ENCODE measurements around the gene NADSYN1.

NADSYN1 gene

DNA sequence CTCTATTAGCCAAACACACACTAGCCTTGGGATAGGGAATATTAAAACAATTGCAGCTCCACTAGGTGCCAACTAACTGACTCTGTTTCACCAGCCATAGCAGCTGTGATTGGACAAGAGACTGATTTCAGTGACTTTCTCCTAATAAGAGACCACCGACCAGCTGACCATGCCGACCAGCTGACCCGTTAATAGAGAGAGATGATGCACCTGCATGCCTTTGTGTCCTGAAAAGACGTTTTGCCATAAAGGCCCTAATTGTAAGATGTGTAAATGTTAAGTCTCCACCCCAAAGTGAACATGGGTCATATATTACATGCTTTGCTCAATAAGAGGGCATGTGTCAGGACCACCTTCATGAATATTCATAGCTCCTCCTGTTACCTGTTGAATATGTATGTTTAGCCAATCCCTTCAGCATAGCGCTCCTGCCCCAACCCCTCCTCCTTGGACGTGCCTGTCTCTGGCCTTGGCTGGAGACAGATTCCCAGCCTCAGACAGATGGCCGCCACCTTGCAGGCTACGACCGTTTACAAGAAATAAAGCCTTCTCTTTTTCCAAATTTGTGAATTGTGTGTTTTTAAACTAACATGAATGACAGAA, 1.3 kb upstream of the NADSYN1 start:
- no peak for DNase-seq (ENCODE audit: low read depth in 2 of 2)

DNA sequence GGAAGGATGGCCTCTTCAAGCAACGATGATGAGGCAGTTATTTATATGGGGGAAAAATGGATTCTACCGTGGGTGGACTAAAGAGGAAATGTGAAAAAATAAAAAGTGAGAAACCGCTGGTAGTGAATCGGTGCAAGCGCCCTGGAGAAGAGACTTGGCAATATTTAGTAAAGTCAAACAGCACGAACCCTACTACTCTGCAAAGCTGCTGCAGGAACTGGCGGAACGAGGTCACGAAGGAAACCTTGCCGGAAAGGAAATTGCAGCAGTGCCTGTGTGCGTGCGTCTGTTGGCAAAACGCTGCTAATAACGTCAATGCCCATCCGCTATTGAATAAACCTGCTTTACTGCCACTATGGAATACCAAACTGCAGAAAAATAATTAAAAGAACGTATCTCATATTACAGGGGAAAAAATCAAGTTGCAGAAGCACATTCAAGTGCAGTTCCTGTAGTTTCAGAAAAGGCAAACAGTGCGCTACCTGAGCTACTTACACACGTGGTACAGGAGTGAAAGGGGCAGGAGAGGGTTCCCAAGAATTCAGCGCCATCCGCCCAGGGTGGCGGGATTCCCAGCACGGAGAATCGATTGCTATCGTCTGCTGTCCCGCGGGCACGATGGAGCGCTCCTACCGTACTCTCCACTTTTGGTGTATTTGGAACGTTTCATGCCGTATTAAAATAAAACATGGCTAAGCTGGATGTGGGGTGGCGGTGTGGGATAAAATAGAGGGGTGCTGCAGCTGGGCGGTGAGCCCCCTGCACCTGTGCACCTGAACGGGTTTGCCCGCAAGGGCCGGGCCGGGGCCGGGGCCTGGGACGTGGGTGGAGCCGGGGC, 585 bp upstream of the NADSYN1 start:
- DNase-seq (ENCODE audit: low read depth in 2 of 2), result peak in 1 of 2 donors; percentile 28

DNA sequence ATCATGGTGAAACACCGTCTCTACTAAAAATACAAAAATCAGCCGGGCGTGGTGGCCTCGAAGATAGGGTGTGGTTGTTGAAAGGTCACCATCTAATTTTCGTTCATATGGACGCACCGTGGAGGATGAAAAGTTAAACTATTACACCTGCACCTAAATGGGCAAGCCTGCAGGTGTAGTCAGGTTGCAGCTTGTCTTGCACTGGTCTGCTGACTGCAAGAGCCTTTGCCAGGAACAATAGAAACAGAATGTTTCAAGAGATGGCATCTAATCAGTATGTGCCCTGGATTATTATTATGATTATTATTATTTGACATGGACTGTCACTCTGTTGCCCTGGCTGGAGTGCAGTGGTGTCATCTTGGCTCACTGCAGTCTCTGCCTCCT, 908 bp downstream of the NADSYN1 start:
- DNase-seq (ENCODE audit: low read depth in 2 of 2), result no peak

DNA sequence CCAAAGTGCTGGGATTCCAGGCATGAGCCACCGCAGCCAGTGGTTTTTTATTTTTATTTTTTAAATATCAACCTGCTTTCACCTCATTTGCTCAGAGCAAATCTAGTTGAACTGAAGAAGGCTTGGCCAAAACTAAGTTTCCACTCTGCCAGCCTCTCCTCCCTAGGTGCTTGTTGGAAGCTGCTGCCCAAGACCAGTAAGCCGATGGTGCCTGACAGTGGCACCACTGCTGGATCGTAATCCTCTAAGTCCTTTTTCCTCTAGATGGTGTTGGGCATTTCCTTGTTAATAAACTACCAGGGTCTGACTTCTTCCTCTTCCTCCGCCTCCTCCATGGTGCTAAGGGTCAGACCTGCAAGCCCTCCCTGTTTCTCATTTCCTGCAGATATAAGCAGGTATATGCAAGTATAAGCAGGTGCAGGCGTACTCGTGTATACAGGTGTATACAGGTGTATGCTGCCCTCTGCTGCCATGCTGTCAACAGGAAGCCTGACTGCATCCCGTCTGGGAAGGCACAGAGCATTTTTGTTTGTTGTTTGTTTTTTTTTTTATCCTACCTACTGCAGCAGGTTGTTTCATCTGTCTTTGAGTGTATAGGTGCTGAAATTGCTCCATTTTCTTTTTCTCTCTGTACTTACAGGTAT, 1.6 kb downstream of the NADSYN1 start:
- DNase-seq (ENCODE audit: low read depth in 2 of 2), result no peak

DNA sequence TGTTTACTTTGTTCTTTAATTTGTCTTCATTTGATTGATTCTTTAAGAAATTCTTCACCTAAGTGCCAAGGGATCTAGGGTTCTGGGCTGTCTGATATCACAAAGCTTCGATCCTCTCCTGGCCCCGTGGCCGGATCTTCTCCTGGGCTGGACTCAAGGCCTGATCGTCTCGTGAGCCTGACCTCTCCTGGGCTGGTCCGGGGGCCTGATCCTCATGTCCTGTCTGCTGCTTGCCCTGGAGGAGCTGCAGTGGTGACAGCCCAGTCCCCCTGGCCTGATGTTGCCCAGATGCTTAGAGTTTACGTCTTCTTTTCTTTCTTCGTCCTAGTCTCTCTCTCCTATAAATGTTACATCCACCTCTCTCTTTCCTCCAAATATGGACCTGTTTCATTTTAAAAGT, 3.3 kb downstream of the NADSYN1 start:
- no peak for DNase-seq (ENCODE audit: low read depth in 2 of 2)

DNA sequence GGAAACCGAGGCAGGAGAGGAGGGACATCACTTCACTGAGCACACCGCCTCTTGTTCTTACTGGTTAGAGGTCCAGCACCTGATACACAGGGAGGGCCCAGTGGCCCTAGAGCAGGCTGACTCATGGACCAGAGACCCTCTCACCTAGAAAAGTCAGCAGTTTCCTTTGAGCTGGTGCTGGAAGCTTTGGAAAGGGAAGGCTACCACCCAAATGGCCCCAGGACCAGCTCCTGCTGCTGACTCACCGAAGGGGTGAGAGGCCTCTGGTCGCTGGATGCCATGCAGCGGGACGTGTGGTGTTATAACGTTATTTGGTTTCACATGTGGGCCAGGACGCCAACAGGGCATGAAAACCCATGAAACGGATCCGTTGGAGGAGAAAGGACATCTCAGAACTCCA, 3.8 kb downstream of the NADSYN1 start:
- DNase-seq (ENCODE audit: low read depth in 2 of 2), result no peak

DNA sequence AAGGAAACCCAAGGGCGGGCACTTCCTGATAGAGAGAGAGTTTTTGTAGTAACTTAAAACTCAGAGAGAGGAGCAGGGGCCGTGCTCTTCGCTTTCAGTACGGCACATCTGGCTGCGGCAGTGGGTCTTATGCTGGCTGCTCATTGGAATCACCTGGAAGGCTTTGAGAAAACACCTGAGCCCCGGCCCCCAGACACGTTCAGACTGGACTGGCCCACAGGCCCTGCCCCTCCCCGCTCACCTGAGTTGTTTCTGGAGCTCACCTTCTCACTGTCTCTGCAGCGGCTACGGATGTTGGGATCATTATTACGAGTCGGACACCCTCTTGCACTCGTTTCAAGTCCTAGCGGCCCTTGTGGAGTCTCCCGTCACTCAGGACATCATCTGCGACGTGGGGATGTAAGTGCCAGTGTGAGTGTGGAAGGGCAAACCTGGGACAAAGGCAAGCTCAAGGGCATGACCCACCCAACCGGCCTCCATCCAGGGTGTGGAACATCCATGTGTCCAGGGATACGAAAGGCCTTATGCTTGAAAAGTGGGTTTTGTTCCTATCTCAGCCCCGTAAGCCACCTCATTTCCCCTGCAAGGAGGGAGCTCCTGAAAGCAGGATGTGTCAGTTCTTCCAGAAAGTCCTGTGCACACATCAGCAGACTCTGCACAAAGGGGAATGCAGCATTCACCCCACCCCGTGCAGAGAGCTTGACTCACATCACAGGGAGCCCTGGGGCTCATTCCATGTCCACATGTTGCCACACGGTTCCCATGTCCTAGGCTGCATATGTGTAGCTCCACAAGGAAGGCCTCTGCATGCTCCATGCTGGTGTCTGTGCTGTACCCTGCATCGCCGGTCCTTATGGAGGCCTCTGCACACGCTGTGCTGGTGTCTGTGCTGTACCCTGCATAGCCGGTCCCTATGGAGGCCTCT, 5.4 kb downstream of the NADSYN1 start:
- DNase-seq (ENCODE audit: low read depth in 2 of 2), result no peak

DNA sequence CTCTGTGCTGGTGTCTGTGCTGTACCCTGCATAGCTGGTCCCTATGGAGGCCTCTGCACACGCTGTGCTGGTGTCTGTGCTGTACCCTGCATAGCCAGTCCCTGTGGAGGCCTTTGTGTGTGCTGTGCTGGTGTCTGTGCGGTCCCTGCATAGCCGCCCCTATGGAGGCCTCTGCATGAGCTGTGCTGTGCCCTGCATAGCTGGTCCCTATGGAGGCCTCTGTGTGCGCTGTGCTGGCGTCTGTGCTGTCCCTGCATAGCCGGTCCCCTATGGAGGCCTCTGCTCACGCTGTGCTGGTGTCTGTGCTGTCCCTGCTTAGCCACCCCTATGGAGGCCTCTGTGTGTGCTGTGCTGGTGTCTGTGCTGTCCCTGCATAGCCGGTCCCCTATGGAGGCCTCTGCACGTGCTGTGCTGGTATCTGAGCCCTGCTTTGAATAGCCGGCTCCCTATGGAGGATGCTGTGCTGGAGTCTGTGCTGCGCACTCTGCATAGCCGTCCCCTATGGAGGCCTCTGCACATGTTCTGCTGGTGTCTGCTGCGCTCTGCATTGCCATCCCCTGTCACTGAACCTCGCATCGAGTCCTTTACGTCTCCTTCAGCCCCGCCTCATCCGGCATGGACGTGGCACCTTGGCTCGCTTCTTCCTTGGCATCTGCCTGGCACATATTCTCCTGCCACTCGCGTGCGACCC, 6.2 kb downstream of the NADSYN1 start:
- DNase-seq (ENCODE audit: low read depth in 2 of 2), result no peak

DNA sequence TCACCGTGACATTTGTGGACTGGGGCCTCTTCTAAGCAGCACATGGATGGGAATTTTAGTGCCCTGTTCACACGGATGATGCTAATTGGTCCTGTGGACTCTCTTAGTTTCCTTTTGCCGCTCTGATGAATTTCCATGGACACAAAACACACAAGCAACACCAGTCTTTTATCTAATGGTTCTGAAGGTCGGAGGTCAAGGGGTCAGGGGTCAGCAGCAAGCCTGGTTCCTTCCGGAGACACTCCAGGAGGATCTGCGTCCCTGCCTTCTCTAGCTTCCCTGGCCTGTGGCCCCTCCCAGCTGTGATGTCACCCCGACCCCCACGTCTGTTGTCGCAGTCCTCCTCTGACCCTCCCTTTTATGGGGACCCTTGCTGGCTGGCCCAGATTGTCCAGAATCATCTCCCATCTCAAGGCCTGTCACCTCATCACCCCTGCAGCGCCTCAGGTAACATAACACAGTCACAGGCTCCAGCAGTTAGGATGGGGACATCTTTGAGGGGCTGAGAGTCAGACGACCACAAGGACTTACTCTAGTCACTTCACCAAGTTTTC, 6.8 kb downstream of the NADSYN1 start:
- no peak for DNase-seq (ENCODE audit: low read depth in 2 of 2)

DNA sequence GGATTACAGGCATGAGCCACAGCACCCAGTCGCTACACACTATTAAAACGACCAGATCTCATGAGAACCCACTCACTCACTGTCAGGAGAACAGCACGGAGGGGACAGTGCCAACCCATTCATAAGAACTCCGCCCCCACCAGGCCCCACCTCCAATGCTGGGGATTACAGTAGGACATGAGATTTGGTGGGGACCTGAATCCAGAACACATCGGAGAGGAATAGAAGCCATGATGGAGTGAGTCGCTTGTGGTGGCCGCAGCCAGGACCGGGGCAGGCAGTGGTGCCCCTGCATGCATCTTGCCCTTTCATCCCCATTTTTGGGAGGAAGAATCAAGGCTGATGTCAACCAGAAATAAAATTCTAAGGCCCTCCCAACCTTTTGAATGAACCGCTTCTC, 8.7 kb downstream of the NADSYN1 start:
- DNase-seq (ENCODE audit: low read depth in 2 of 2), result no peak

DNA sequence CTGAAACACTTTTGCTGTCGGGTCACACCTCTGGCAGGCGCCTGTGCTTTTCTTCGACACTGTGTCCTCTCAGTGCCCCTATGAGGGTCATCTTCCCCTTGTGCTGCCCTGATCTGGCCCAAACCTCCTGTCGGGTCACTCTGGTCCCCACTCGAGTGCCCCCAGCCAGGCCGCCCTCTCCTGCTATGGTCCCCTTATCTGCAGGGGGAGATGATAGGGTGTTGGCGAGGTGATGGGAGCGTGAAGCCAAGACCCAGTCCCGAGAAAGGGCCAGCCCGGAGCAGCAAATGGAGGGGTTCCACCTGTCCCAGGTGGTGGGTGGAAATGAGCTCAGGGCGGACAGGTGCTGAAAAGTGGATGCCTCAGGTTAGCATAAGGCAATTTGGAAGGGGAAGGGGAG, 9.7 kb downstream of the NADSYN1 start:
- DNase-seq (ENCODE audit: low read depth in 2 of 2), result no peak

DNA sequence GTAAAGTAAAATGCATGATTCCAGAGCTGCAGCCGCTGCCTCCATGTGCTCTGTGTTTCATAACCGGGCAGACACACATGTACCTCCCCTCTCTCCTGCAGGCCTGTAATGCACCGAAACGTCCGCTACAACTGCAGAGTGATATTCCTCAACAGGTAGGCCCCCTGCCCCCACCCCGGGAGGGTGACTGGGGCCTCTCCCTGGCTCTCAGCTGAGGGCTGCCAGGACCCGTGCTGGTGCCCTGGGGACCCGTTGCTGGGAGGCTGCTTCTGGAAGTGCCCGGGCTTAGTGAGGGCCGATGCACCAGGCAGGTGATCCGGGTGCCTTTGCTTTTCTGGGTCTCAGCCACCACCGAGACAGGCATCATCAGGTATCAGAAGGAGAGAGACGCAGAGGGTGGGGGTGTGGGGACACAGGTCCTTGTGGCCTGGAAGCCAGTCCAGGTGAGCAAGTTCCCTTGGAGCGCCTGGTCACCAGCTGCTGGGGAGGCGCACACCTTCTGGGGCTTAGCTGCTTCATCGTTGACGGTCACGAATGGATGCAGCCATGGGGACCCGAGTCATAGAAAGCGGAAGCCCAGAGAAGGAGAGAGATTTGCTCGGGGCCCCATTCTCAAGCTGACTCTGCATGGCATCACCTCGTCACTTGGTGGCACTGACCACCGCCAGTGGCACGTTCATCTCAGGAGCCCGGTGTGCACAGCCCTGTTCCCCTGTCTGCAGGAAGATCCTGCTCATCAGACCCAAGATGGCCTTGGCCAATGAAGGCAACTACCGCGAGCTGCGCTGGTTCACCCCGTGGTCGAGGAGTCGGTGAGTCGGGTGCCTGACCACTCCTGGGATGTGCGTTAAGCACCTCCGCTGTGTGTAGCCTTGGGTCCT, 10.6 kb downstream of the NADSYN1 start:
- no peak for DNase-seq (ENCODE audit: low read depth in 2 of 2)

DNA sequence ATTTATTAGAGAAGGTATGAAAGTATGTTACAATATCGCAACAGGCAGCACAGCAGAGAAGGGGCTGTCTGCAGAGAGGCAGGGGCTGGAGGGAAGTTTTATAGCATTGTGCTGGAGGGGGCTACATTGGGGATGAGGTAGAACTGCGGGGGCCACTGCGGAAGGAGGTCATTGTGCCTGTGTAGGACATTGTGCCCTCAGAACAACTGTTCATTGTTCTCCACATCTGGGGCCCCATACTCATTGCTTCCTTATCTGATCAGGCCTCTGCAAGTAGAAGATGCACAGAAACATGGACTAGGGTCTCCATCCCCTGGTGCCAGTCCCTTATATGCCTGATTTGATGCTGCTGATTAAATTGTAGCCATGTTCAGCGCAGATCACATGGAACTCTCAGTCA, 12.1 kb downstream of the NADSYN1 start:
- DNase-seq (ENCODE audit: low read depth in 2 of 2), result no peak

DNA sequence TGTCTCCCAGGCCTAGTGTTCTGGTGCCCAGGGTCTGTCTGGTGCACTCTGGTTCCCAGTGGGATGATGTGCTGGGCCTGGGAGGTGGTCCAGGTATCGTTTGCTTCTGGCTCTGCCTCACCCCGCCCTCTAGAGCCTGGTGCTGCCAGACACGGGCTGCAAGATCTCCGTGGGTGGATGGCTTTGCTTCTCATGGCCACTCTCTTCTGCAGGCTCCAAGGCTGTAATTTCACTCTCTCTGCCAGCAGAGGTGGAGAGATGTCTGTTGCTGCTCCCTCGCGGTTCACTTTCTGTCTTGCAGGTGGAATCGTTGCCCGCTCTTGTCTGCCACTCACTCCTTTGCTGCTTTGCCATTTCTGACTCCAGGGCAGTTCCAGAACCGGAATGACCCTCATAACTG, 13.4 kb downstream of the NADSYN1 start:
- DNase-seq (ENCODE audit: low read depth in 2 of 2), result no peak

DNA sequence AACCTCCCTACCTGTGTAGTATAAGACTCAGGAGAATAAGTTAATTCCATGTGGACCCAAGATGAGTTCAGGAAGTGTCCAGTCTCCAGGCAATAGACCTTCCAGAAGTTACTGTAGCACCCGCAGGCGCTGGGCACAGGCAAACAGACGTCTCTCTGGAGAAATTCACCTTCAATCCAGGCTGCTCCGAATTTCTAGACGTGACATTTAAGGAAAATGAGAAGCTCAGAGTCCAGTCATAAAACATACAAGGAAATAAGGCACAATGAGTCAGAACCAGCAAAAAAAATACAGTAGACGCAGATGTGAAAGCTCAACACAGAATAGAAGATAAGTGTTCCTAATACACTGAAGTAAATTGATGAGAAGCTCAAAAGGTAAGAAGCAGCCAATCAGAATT, 14.2 kb downstream of the NADSYN1 start:
- no peak for DNase-seq (ENCODE audit: low read depth in 2 of 2)

DNA sequence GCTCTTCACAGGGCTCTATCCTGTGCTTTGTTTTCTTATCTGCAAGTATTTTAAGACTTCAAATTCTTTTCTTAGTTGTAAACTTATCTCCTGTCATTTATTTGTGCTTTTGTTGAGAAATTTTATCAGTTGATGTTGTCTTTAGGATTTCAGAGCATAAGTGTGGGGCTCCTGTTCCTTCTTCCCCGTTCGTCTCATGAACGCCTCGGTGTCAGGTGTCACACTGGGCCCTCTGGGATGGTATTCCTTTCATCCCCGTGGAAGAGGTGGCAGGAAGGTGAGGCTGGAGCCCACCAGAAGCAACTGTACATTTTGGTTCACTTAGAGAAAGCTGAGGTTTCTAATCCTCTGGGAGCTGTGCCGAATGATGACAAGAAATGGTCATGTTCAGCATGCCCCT, 17.9 kb downstream of the NADSYN1 start:
- no peak for DNase-seq (ENCODE audit: low read depth in 2 of 2)

DNA sequence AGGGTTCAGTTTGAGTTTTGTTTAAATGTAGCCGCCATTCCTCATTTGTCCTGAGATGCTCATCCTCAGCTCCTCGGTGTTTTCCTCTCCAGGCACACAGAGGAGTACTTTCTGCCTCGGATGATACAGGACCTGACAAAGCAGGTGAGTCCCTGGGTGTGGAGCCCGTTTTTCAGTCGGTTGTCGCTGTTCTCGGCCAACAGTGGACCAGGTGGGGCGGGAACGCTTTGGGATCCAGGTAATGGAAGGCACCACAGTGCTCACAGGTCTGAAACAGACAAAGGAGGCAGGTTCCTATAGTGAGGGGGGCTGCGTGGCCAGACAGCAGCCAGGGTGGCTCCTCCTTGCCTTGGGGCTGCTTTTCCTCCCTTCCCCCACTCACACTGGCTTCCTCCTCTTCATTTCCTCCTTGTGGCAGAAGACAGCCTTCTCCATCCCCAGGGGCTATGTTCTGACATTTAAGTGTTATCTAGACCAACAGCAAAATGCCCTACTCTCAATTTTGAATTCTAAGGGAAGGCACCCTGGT, 19.4 kb downstream of the NADSYN1 start:
- DNase-seq (ENCODE audit: low read depth in 2 of 2), result no peak

DNA sequence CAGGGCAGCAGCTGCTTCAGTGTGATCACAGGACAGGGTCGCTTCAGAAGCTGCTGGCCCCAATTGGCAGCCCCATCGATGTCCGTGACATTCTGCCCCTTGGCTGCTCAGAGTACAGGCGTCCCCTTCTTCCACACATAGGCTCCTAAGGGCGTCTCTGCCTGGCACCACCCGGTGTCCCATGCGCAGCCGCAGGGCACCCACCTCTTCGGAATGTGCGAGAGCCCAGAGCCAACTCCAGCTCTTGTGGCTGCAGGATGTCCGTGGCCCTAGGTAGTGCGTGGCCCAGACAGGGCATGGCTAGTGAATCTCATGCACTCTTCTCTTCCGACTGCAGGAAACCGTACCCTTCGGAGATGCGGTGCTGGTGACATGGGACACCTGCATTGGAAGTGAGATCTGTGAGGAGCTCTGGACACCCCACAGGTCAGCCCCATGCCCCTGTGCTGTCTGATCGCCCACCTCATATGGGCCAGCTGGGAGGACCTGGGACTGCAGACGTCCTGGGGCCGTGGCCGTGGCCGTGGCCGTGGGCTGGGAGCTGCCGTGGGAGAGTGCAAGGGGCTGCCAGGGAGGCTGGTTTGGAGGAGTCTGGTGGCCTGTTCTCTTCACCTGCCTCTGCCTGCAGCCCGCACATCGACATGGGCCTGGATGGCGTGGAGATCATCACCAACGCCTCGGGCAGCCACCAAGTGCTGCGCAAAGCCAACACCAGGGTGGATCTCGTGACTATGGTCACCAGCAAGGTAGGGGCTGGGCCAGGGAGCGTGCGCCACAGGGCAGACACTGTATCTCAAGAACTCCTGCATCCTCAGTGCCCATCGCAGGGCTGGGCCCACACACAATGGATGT, 20.2 kb downstream of the NADSYN1 start:
- DNase-seq (ENCODE audit: low read depth in 2 of 2), result no peak

DNA sequence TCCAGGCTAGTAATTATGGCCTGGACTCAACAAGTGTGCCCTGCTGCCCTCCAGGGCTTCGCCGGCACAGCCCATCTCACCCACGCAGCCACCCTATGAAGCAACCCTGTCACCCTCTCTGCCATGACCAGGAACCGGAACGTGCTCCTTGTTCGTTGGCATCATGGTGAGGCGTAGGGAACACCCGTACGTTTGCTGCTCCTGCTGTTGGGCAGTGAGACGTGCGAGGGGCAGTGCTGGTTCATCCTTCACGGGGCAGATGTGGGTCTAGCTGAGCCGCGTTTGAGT, 20.7 kb downstream of the NADSYN1 start:
- no peak for DNase-seq (ENCODE audit: low read depth in 2 of 2)

Measured in activated CD8-positive, alpha-beta memory T cell treated with anti-CD3 and anti-CD28 coated beads for 4 hours (primary cell).